ENCODE data around the gene HOMER2.
"Not testable (repeated sequence)": the region's sequence is repeated elsewhere in the genome, so short reads cannot be mapped to it uniquely, and the experiment has no call there.

- TF ChIP-seq CTCF, EP300 (IDR thresholded peaks at IDR 0.05): not testable (repeated sequence)
These were observed 86.9 kb downstream of the HOMER2 start for GRCh38 chr15:82865581-82865980.

Measured in suprapubic skin (tissue), 3 donors.